Globus pallidus (tissue), 1 donor: ENCODE data around the gene SDR39U1.
A peak's percentile ranks its signal among the peaks of the same experiment; 100 is the strongest.

Source experiments
- DNase-seq: peaks from one replicate; pipeline ENCODE4 v3.0.0-alpha.2; 2015; ENCODE audit warnings: low spot score

Gene SDR39U1

GRCh38 chr14:24441904-24442239, 704 bp downstream of the SDR39U1 start:
- DNase-seq, result no peak

GRCh38 chr14:24441485-24441884, 1.1 kb downstream of the SDR39U1 start:
- DNase-seq, result no peak

- DNase-seq, result no peak
Measured at GRCh38 chr14:24440606-24441399, 1.8 kb downstream of the SDR39U1 start.

- DNase-seq, result no peak
Measured at GRCh38 chr14:24439830-24440605, 2.6 kb downstream of the SDR39U1 start.

- no peak for DNase-seq
Measured at GRCh38 chr14:24439257-24439656, 3.3 kb downstream of the SDR39U1 start.

GRCh38 chr14:24438223-24439097, 4.1 kb downstream of the SDR39U1 start:
- no peak for DNase-seq

- DNase-seq, result no peak
Measured at GRCh38 chr14:24437736-24438067, 4.9 kb downstream of the SDR39U1 start.

- DNase-seq, result no peak
Measured at GRCh38 chr14:24437020-24437735, 5.4 kb downstream of the SDR39U1 start.

GRCh38 chr14:24436355-24437019, 6.1 kb downstream of the SDR39U1 start:
- peak; percentile 68 for DNase-seq

GRCh38 chr14:24435998-24436354, 6.6 kb downstream of the SDR39U1 start:
- DNase-seq, result no peak

GRCh38 chr14:24435192-24435810, 7.3 kb downstream of the SDR39U1 start:
- DNase-seq, result no peak

GRCh38 chr14:24434676-24435075, 7.9 kb downstream of the SDR39U1 start:
- DNase-seq, result no peak

GRCh38 chr14:24434036-24434435, 8.5 kb downstream of the SDR39U1 start:
- no peak for DNase-seq

- no peak for DNase-seq
Measured at GRCh38 chr14:24432259-24433131, 10.1 kb downstream of the SDR39U1 start.

GRCh38 chr14:24431569-24432258, 10.9 kb downstream of the SDR39U1 start:
- peak; percentile 63 for DNase-seq

- DNase-seq, result no peak
Measured at GRCh38 chr14:24430682-24431568, 11.7 kb downstream of the SDR39U1 start.

GRCh38 chr14:24430143-24430681, 12.4 kb downstream of the SDR39U1 start:
- DNase-seq, result peak; percentile 66
